ENCODE measurements around the gene TPCN2.

Gene TPCN2

GRCh38 chr11:69085490-69086095 lies 36.9 kb downstream of the TPCN2 start:
- no peak overlapping the region for H3K27ac ChIP-seq
- no peak overlapping the region for H3K4me3 ChIP-seq

DNA sequence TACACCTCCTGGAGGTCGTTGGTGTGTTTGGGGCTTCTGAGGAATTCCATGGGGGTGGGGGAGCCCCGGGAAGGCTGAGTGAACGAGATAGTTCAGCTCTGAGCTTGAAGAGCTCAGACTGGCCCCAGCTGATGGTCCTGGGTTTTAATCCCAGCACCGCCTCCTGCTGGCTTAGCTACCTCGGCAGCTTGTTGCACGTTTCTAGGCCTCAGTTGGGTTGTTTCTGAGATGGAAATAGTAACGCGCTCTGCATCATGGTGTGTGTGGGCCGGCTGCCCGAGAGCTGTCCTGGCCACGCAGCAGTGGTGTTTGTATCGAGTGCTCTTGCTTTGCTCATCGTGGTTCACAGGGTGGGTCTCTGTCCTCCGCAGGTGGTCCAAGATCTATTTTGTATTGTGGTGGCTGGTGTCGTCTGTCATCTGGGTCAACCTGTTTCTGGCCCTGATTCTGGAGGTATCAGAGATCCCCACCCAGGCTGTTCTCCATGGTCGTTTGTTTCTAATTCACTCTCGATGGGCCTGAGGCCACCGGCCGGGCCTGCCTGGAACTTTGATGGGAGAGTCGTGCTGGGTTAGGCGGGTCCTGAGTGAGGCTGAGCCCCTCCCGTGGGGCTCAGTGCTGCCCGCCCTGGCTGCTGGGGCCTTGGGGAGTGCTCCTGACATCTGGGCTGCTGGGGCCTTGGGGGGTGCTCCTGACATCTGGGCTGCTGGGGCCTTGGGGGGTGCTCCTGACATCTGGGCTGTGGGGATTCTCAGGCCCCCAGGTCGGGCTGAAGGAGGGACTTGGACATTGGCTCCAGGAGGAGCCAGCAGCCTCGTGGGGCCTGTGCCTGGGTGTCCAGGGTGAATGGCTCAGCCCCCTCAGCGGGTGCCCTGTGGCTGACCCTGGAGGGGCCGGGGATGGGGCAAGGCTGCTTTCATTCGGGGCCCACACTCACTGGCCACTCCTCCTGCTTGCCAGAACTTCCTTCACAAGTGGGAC lies 37.7 kb downstream of the TPCN2 start:
- Histone ChIP-seq H3K27ac (peak overlapping the region in 2 of 21 experiments; percentile 25 to 42), H3K4me3 (no peak overlapping the region)

GRCh38 chr11:69087133-69087524 lies 38.4 kb downstream of the TPCN2 start:
- H3K27ac ChIP-seq = peak overlapping the region in 2 of 21 experiments; percentile 25 to 42

DNA sequence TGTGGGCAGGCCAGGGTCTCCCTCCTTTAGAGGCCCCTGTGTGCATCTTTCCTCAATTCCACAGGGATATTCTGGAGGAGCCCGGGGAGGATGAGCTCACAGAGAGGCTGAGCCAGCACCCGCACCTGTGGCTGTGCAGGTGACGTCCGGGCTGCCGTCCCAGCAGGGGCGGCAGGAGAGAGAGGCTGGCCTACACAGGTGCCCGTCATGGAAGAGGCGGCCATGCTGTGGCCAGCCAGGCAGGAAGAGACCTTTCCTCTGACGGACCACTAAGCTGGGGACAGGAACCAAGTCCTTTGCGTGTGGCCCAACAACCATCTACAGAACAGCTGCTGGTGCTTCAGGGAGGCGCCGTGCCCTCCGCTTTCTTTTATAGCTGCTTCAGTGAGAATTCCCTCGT lies 39.1 kb downstream of the TPCN2 start:
- Histone ChIP-seq H3K27ac (no peak overlapping the region), H3K4me3 (no peak overlapping the region)

More at GRCh38 chr11:69087133-69087524, 38.4 kb downstream of the TPCN2 start:
- no peak overlapping the region for H3K4me3 ChIP-seq

- no peak overlapping the region for H3K27ac ChIP-seq
- H3K4me3 ChIP-seq = no peak overlapping the region
Observed at GRCh38 chr11:69088676-69089146, 40.0 kb downstream of the TPCN2 start.

- no peak overlapping the region for H3K4me3 ChIP-seq
- no peak overlapping the region for H3K27ac ChIP-seq
Observed at GRCh38 chr11:69089258-69089657, 40.5 kb downstream of the TPCN2 start.

- Histone ChIP-seq H3K4me3 (no peak overlapping the region), H3K27ac (no peak overlapping the region)
Observed at GRCh38 chr11:69091638-69092165, 43.0 kb downstream of the TPCN2 start.

- no peak overlapping the region for H3K27ac ChIP-seq
Observed at GRCh38 chr11:69092263-69092662, 43.5 kb downstream of the TPCN2 start.

GRCh38 chr11:69093106-69093505 lies 44.4 kb downstream of the TPCN2 start:
- no peak overlapping the region for H3K4me3 ChIP-seq
- H3K27ac ChIP-seq = no peak overlapping the region

More at GRCh38 chr11:69092263-69092662, 43.5 kb downstream of the TPCN2 start:
- no peak overlapping the region for H3K4me3 ChIP-seq

GRCh38 chr11:69094111-69094914 lies 45.6 kb downstream of the TPCN2 start:
- no peak overlapping the region for H3K4me3 ChIP-seq
- H3K27ac ChIP-seq = no peak overlapping the region

DNA sequence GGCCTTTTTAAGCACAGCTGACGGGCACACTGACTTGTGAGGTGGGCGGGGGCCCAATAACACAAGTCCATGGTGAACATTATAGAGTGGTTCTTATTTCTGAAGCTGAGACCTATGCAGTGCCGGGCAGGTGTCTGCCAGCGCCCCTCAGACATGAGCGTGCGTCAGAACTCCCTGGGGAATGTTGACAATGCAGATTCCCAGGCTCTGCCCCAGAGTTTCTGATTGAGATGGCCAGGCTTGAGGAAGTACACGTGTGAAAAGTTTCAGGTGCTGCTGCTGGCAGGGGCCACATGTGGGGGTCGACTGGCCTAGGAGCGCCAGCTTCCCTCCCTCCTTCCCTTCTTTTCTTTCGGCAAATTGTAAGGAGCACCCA lies 46.2 kb downstream of the TPCN2 start:
- Histone ChIP-seq H3K27ac (no peak overlapping the region), H3K4me3 (no peak overlapping the region)

- no peak overlapping the region for H3K4me3 ChIP-seq
- no peak overlapping the region for H3K27ac ChIP-seq
Observed at GRCh38 chr11:69095300-69095699, 46.6 kb downstream of the TPCN2 start.

DNA sequence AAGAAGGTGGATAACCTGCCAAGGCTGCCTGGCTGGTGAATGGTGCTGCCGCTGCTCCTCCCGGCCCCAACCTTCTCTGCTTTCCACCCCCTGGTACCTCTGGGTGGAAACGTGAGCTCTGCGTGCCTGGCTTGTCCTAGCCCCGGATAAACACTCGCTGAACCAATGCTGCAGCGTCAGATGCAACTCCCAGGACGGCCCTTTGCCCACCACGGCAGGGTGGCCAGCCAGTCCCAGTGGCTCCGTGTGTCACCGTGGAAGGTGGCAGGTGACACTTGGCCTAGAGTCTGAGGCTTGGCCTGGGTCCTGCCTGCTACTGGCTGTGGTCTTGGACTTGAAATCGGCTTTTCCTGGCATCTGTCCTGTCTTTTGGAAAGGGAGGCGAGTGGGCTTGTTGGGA lies 47.7 kb downstream of the TPCN2 start:
- Histone ChIP-seq H3K4me3 (no peak overlapping the region), H3K27ac (no peak overlapping the region)

DNA sequence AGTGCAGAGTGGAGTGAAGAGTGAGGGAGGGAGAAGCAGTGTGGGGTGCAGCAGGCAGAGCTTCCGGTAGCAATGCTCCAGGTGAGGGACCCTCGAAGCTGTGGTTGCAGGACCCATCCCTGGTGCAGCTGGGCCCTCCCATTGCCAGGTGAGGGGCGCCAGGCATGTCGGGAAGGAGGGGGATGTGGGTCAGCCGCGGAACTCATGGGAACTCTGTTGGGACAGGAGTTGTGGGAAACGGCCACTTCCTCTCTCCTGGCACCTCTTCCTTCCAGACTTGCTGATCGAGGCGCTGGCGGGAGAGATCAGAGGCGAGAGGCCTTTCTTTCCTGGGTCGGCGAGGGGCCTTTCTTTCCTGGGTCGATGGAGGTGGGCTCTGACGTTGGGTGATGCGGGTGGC lies 48.5 kb downstream of the TPCN2 start:
- Histone ChIP-seq H3K4me3 (no peak overlapping the region), H3K27ac (no peak overlapping the region)

DNA sequence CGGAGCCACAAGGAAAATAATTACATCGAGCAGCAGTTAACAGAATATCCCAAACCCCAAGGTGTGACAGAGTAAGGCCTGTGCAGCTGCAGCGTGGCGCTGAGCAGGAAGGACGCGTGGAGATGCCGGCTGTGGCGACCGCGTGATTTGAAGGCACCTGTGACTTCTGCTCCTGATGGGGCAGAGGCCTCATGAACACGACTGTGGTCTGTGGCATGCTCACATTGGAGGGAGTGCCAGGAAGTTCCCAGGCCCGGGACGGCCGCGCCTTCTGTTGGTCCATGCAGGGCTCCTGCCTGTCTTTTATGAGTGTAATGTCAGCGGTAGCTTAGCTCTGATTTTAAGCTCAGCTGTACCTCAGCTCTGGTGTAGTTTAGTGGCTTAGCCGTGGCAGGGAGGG lies 50.4 kb downstream of the TPCN2 start:
- Histone ChIP-seq H3K27ac (no peak overlapping the region), H3K4me3 (no peak overlapping the region)

DNA sequence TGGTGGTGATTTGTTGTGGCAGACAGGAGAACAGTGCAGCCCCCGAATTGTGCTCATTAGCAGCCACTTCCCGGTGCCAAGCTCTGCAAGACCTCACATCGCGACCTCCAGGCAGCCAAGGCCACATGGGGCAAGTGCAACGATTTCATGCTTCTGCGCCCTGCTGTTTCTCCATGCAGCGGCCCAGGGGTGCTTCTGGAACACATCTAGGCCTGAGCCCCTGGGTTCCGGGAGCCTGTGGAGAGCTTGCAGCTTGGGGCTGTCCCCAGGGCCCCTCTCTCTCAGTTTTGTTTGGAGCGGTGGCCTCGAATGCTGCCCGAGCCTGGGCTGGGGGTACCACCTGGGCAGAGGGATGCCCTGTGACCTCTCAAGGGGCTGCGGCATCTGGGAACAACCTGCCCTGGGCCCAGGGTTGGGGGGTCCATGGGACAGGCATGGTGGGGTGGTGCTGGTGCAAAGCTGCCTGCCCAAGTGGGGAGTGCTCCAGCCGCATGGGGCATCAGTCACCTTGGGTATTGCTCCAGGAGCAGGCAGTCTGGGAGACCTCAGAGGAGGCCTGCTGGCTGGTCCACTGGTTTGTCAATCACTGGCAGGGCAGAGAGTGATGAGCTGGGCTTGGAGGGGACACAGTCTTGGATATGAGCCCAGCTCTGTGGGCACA lies 51.9 kb downstream of the TPCN2 start:
- no peak overlapping the region for H3K27ac ChIP-seq
- H3K4me3 ChIP-seq = no peak overlapping the region

- Histone ChIP-seq H3K4me3 (no peak overlapping the region), H3K27ac (no peak overlapping the region)
Observed at GRCh38 chr11:69101115-69101791, 52.5 kb downstream of the TPCN2 start.

GRCh38 chr11:69101792-69102695 lies 53.3 kb downstream of the TPCN2 start:
- Histone ChIP-seq H3K27ac (no peak overlapping the region), H3K4me3 (no peak overlapping the region)

All from skin epidermis (tissue), 12 donors.